Activated T-cell treated with anti-CD3 and anti-CD28 coated beads, Interleukin-2, amount 50 U/mL, for 1 hour (primary cell): Measurements from ENCODE around the gene ACACB.

Experiments used
- DNase-seq: peaks from one replicate; pipeline ENCODE4 v3.0.0-alpha.2; 2020

Gene ACACB

GRCh38 chr12:109182041-109182839 lies 65.9 kb downstream of the ACACB start:
- DNase-seq, result no peak

- no peak for DNase-seq
Measured at GRCh38 chr12:109185441-109185840, 69.1 kb downstream of the ACACB start.

GRCh38 chr12:109186993-109187653 lies 70.7 kb downstream of the ACACB start:
- no peak for DNase-seq

GRCh38 chr12:109188108-109188712 lies 71.8 kb downstream of the ACACB start:
- DNase-seq, result no peak

GRCh38 chr12:109189291-109189690 lies 72.9 kb downstream of the ACACB start:
- DNase-seq, result no peak

- DNase-seq, result no peak
Measured at GRCh38 chr12:109191621-109192250, 75.3 kb downstream of the ACACB start.

GRCh38 chr12:109192358-109192757 lies 76.0 kb downstream of the ACACB start:
- DNase-seq, result no peak

GRCh38 chr12:109193896-109194295 lies 77.5 kb downstream of the ACACB start:
- no peak for DNase-seq

- DNase-seq, result no peak
Measured at GRCh38 chr12:109196332-109196731, 79.9 kb downstream of the ACACB start.

GRCh38 chr12:109197327-109197726 lies 80.9 kb downstream of the ACACB start:
- DNase-seq, result no peak

- DNase-seq, result no peak
Measured at GRCh38 chr12:109199324-109199723, 82.9 kb downstream of the ACACB start.

- no peak for DNase-seq
Measured at GRCh38 chr12:109200825-109201495, 84.6 kb downstream of the ACACB start.

GRCh38 chr12:109201496-109201885 lies 85.1 kb downstream of the ACACB start:
- no peak for DNase-seq

GRCh38 chr12:109202770-109203169 lies 86.4 kb downstream of the ACACB start:
- DNase-seq, result no peak

GRCh38 chr12:109203480-109203879 lies 87.1 kb downstream of the ACACB start:
- no peak for DNase-seq

GRCh38 chr12:109209082-109209481 lies 92.7 kb downstream of the ACACB start:
- no peak for DNase-seq

- no peak for DNase-seq
Measured at GRCh38 chr12:109212460-109213115, 96.2 kb downstream of the ACACB start.

GRCh38 chr12:109214131-109214530 lies 97.7 kb downstream of the ACACB start:
- DNase-seq, result no peak

GRCh38 chr12:109218996-109219395 lies 102.6 kb downstream of the ACACB start:
- DNase-seq, result no peak

GRCh38 chr12:109219938-109220337 lies 103.6 kb downstream of the ACACB start:
- no peak for DNase-seq

GRCh38 chr12:109221277-109221931 lies 105.0 kb downstream of the ACACB start:
- DNase-seq, result no peak

GRCh38 chr12:109222062-109222461 lies 105.7 kb downstream of the ACACB start:
- no peak for DNase-seq
